IPS-20b (cell line): Measurements from ENCODE around the gene MRPL4.
"Not testable (repeated sequence)": the region's sequence is repeated elsewhere in the genome, so short reads cannot be mapped to it uniquely, and the experiment has no call there.

Source experiments
- H3K27ac ChIP-seq: one replicate; pipeline ENCODE4 v1.5.1; 2013; ENCODE audit warnings: low read length
- H3K27me3 ChIP-seq: 2 replicates; pipeline ENCODE4 v1.6.1; 2013; ENCODE audit warnings: mild to moderate bottlenecking, low read length, inconsistent platforms; ENCODE audit not compliant: insufficient read depth
- H3K36me3 ChIP-seq: 2 replicates; pipeline ENCODE4 v1.6.1; 2013; ENCODE audit warnings: low read depth, mild to moderate bottlenecking, inconsistent platforms, low read length, moderate library complexity; ENCODE audit not compliant: insufficient read depth
- H3K4me1 ChIP-seq: 2 replicates; pipeline ENCODE4 v1.6.1; 2013; ENCODE audit warnings: mild to moderate bottlenecking, control low read depth, inconsistent platforms, low read length, moderate library complexity; ENCODE audit not compliant: insufficient read depth
- H3K4me3 ChIP-seq: 2 replicates; pipeline ENCODE4 v1.5.1; 2013; ENCODE audit warnings: mild to moderate bottlenecking, low read length, inconsistent platforms
- H3K9ac ChIP-seq: 2 replicates; pipeline ENCODE4 v1.6.1; 2013; ENCODE audit warnings: low read depth, mild to moderate bottlenecking, inconsistent platforms, low read length, moderate library complexity
- H3K9me3 ChIP-seq: 2 replicates; pipeline ENCODE4 v1.6.1; 2013; ENCODE audit warnings: mild to moderate bottlenecking, low read depth, low read length, inconsistent platforms; ENCODE audit not compliant: insufficient read depth

Gene MRPL4

DNA sequence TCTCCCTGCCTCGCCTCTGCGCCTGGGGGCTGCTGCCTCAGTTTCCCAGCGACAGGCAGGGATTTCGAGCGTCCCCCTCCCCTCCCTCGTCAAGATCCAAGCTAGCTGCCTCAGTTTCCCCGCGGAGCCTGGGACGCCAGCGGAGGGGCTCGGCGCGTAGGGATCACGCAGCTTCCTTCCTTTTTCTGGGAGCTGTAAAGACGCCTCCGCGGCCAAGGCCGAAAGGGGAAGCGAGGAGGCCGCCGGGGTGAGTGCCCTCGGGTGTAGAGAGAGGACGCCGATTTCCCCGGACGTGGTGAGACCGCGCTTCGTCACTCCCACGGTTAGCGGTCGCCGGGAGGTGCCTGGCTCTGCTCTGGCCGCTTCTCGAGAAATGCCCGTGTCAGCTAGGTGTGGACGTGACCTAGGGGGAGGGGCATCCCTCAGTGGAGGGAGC, 18.2 kb downstream of the MRPL4 start:
- peak overlapping the region; percentile 32; the same call in 1 of the 2 replicates for H3K9ac ChIP-seq
- no peaks in the 10 kb centered on the region for H3K36me3 ChIP-seq
- H3K27ac ChIP-seq = no peak overlapping the region
- H3K4me1 ChIP-seq = no peaks in the 10 kb centered on the region; the same call in 1 of the 2 replicates
- peaks cover 43% of the 10 kb centered on the region for H3K27me3 ChIP-seq
- H3K9me3 ChIP-seq = no peaks in the 10 kb centered on the region
- peak overlapping the region; percentile 68 for H3K4me3 ChIP-seq

- Histone ChIP-seq H3K4me1 (no peaks in the 10 kb centered on the region; the same call in 1 of the 2 replicates), H3K27ac (no peak within 1 kb of the TSS), H3K9ac (peak within 1 kb of the TSS; percentile 59; the same call in 1 of the 2 replicates)
Measured at GRCh38 chr19:10270616-10271394, 18.8 kb downstream of the MRPL4 start, which contains the start of gene ICAM1. Gene ICAM1 (plus strand): TSS chr19:10271120. CDS start chr19:10271160, 40 bp downstream.

GRCh38 chr19:10271543-10272086, 19.6 kb downstream of the MRPL4 start:
- no peaks in the 10 kb centered on the region for H3K9me3 ChIP-seq
- peaks cover 43% of the 10 kb centered on the region for H3K27me3 ChIP-seq
- H3K4me1 ChIP-seq = no peaks in the 10 kb centered on the region; the same call in 1 of the 2 replicates
- no peak overlapping the region for H3K27ac ChIP-seq
- no peaks in the 10 kb centered on the region for H3K36me3 ChIP-seq
- H3K4me3 ChIP-seq = peak overlapping the region; percentile 68; the same call in 1 of the 2 replicates
- no peak overlapping the region; the same call in 1 of the 2 replicates for H3K9ac ChIP-seq

More at GRCh38 chr19:10270616-10271394, 18.8 kb downstream of the MRPL4 start, which contains the start of gene ICAM1:
- Histone ChIP-seq H3K27me3 (peaks cover 43% of the 10 kb centered on the region), H3K36me3 (no peaks in the 10 kb centered on the region), H3K9me3 (no peaks in the 10 kb centered on the region), H3K4me3 (peak within 1 kb of the TSS; percentile 68)

- Histone ChIP-seq H3K4me3 (no peak overlapping the region), H3K9me3 (no peaks in the 10 kb centered on the region)
Measured at GRCh38 chr19:10274589-10274988, 22.6 kb downstream of the MRPL4 start.

DNA sequence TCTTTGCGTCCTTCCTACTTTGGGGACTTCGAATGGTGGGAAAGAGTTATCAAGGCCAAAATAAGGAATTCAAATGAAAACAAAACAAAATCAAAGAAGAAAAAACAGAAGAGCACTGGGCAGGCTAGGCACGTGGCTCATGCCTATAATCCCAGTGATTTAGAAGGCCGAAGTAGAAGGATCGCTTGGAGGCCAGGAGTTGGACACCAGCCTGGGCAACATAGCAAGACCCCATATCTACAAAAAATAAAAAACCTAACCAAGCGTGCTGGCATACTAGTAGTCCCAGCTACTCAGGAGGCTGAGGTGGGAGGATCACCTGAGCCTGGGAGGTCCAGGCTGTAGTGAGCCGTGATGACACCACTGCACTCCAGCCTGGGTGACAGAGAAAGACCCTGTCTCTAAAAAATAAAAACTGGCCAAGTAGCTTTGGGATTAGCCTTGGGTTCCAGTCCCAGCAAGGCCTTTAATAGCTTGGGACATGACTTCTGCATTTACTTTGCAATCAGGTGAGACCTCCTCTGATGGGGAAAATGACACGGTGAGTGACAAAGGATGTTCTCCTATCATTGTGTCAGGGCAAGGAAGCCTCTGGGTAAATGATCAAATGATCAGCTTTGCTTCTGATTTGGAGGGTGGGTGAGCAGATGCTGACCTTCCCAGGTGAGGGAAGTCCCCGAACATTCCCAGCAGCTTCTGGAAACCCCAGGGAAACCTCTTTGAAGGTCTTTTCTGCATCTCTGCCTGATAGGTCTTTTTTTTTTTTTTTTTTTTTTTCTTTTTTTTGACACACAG, 26.0 kb downstream of the MRPL4 start:
- no peaks in the 10 kb centered on the region for H3K4me1 ChIP-seq
- no peak overlapping the region for H3K27ac ChIP-seq
- H3K4me3 ChIP-seq = no peak overlapping the region
- no peaks in the 10 kb centered on the region for H3K36me3 ChIP-seq
- H3K27me3 ChIP-seq = 0 out of 2 replicates have a peak, but pooled peaks cover under 1% of the 10 kb centered on the region
- H3K9me3 ChIP-seq = no peaks in the 10 kb centered on the region
- no peak overlapping the region for H3K9ac ChIP-seq

More at GRCh38 chr19:10274589-10274988, 22.6 kb downstream of the MRPL4 start:
- H3K36me3 ChIP-seq = no peaks in the 10 kb centered on the region
- no peak overlapping the region for H3K27ac ChIP-seq
- no peak overlapping the region for H3K9ac ChIP-seq
- no peaks in the 10 kb centered on the region; the same call in 1 of the 2 replicates for H3K4me1 ChIP-seq
- peaks cover 34% of the 10 kb centered on the region for H3K27me3 ChIP-seq

GRCh38 chr19:10278935-10279334, 26.9 kb downstream of the MRPL4 start:
- Histone ChIP-seq H3K9me3 (no peaks in the 10 kb centered on the region), H3K27me3 (no peaks in the 10 kb centered on the region), H3K9ac (no peak overlapping the region), H3K4me1 (no peaks in the 10 kb centered on the region), H3K27ac (no peak overlapping the region), H3K36me3 (no peaks in the 10 kb centered on the region), H3K4me3 (no peak overlapping the region)

- Histone ChIP-seq H3K4me1 (no peaks in the 10 kb centered on the region), H3K27ac (no peak overlapping the region), H3K36me3 (no peaks in the 10 kb centered on the region), H3K27me3 (no peaks in the 10 kb centered on the region), H3K9ac (no peak overlapping the region), H3K4me3 (no peak overlapping the region), H3K9me3 (no peaks in the 10 kb centered on the region)
Measured at GRCh38 chr19:10279737-10280442, 27.9 kb downstream of the MRPL4 start.

DNA sequence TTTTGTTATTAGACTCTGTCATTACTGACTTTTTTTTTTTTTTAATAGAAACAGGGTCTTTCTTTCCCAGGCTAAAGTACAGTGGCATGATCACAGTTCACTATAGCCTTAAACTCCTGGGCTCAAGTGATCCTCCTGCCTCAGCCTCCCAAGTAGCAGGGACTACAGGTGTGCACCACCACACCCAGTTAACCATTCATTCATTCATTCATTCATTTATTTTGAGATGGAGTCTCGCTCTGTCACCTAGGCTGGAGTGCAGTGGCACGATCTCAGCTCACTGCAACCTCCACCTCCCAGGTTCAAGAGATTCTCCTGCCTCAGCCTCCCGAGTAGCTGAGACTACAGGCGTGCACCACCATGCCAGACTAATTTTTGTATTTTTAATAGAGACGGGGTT, 30.0 kb downstream of the MRPL4 start:
- not testable (repeated sequence) for H3K4me3 ChIP-seq, H3K9me3 ChIP-seq, H3K9ac ChIP-seq, H3K4me1 ChIP-seq, H3K27ac ChIP-seq, H3K36me3 ChIP-seq
- peaks cover 13% of the 10 kb centered on the region for H3K27me3 ChIP-seq

GRCh38 chr19:10283301-10284064, 31.5 kb downstream of the MRPL4 start:
- no peak overlapping the region for H3K4me3 ChIP-seq
- H3K9ac ChIP-seq = no peak overlapping the region
- H3K27me3 ChIP-seq = peaks cover 28% of the 10 kb centered on the region
- no peaks in the 10 kb centered on the region for H3K9me3 ChIP-seq
- H3K36me3 ChIP-seq = no peaks in the 10 kb centered on the region
- no peak overlapping the region for H3K27ac ChIP-seq
- no peaks in the 10 kb centered on the region for H3K4me1 ChIP-seq

DNA sequence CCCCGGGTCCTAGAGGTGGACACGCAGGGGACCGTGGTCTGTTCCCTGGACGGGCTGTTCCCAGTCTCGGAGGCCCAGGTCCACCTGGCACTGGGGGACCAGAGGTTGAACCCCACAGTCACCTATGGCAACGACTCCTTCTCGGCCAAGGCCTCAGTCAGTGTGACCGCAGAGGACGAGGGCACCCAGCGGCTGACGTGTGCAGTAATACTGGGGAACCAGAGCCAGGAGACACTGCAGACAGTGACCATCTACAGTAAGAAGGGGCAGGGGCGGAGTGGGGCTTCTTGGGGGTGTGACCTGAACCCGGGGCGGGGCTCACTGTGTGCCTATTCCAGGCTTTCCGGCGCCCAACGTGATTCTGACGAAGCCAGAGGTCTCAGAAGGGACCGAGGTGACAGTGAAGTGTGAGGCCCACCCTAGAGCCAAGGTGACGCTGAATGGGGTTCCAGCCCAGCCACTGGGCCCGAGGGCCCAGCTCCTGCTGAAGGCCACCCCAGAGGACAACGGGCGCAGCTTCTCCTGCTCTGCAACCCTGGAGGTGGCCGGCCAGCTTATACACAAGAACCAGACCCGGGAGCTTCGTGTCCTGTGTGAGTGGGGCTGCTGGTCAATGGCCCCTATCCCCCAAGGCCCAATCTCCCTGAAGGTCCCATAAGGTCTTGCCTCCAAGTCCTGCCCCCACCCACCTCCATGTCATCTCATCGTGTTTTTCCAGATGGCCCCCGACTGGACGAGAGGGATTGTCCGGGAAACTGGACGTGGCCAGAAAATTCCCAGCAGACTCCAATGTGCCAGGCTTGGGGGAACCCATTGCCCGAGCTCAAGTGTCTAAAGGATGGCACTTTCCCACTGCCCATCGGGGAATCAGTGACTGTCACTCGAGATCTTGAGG, 32.3 kb downstream of the MRPL4 start:
- peaks cover 4% of the 10 kb centered on the region; the same call in 1 of the 2 replicates for H3K4me1 ChIP-seq
- H3K9me3 ChIP-seq = no peaks in the 10 kb centered on the region
- no peak overlapping the region for H3K27ac ChIP-seq
- no peaks in the 10 kb centered on the region for H3K36me3 ChIP-seq
- H3K27me3 ChIP-seq = peaks cover 36% of the 10 kb centered on the region
- H3K4me3 ChIP-seq = no peak overlapping the region
- no peak overlapping the region for H3K9ac ChIP-seq
